ENCODE measurements around the gene DMPK.

DNA sequence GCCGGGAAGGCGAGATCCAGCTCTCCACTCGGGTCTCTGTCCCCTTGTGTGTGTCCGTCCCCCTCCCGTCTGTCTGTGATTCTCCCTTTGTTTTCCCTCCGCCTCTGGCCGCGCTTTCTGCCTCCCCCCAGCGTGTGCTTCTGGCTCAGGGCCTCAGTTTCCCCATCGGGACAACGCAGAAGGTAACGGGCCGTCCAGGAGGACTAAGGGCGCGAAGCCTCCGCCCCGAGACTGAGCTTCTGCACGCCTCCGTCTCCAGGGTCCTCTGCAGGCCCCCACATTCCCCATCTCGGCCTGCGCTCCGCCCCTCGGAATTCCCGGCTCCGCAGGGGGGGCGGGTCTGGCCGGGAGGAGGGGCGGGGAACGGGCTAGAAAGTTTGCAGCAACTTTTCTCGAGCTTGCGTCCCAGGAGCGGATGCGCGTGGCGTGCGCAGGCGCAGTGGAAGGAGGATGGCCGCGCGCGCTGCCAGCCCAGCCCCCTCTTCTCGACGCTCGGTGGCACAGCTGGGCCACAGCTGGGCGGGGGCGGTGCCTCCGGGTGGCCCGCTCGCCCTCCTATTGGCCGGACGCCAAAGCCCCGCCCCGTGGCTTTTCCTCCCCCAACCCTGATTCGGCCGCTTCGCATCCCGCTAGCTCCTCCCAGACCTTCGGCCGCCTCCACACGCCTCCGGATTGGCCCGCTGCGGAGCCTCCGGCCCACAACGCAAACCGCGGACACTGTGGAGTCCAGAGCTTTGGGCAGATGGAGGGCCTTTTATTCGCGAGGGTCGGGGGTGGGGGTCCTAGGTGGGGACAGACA, 13.1 kb downstream of the DMPK start, which contains the start of gene SIX5:
- TF ChIP-seq, protein P1, sequence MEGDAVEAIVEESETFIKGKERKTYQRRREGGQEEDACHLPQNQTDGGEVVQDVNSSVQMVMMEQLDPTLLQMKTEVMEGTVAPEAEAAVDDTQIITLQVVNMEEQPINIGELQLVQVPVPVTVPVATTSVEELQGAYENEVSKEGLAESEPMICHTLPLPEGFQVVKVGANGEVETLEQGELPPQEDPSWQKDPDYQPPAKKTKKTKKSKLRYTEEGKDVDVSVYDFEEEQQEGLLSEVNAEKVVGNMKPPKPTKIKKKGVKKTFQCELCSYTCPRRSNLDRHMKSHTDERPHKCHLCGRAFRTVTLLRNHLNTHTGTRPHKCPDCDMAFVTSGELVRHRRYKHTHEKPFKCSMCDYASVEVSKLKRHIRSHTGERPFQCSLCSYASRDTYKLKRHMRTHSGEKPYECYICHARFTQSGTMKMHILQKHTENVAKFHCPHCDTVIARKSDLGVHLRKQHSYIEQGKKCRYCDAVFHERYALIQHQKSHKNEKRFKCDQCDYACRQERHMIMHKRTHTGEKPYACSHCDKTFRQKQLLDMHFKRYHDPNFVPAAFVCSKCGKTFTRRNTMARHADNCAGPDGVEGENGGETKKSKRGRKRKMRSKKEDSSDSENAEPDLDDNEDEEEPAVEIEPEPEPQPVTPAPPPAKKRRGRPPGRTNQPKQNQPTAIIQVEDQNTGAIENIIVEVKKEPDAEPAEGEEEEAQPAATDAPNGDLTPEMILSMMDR (conservative IDR thresholded peaks at IDR 0.05; ENCODE audit: low read depth, low read length) = no peak
- no peak for TF ChIP-seq EZH2 (IDR thresholded peaks at IDR 0.05; ENCODE audit: low read length, unreplicated experiment)

All from PC-3 (cell line).